GM12891 (cell line): ENCODE data around the gene FITM1.

Source experiments
- PAX5 ChIP-seq: IDR thresholded peaks from 2 replicates; pipeline ENCODE4 v1.6.1; 2011; ENCODE audit warnings: low read length, moderate library complexity, mild to moderate bottlenecking; ENCODE audit not compliant: insufficient read depth, severe bottlenecking
- POLR2A ChIP-seq: IDR thresholded peaks from 2 replicates; pipeline ENCODE4 v1.6.1; 2011; ENCODE audit warnings: low read depth, low read length, control low read depth
- POLR2AphosphoS5 ChIP-seq: IDR thresholded peaks from 2 replicates; pipeline ENCODE4 v1.6.1; 2011; ENCODE audit warnings: low read depth, low read length, control low read depth
- POU2F2 ChIP-seq: IDR thresholded peaks from 2 replicates; pipeline ENCODE4 v1.6.1; 2011; ENCODE audit warnings: low read depth, mild to moderate bottlenecking, control low read depth, low read length, moderate library complexity
- TAF1 ChIP-seq: IDR thresholded peaks from 2 replicates; pipeline ENCODE4 v1.6.1; 2011; ENCODE audit warnings: low read depth, low read length, control low read depth

GRCh38 chr14:24122898-24123297, 7.6 kb upstream of the FITM1 start:
- TF ChIP-seq POLR2AphosphoS5 (no peak), PAX5 (no peak), POLR2A (no peak; the same call in 1 of the 2 replicates), TAF1 (no peak), POU2F2 (no peak)
